SK-N-SH treated with all-trans-retinoic acid at 6 μM for 48 hours (cell line): ENCODE measurements around the gene RPP38.

ENCODE experiments used
- ATAC-seq: fragments of 200-7000 bp; cut with Tn5 transposase; 3 replicates; pipeline ENCODE4 v1.9.1; 2020; ENCODE audit warnings: mild to moderate bottlenecking, moderate library complexity
- ARNTL ChIP-seq: fragments of 450-650 bp; formaldehyde crosslinking; IDR thresholded peaks from 2 replicates; pipeline ENCODE4 v1.5.0; 2020; ENCODE audit warnings: low read depth, mild to moderate bottlenecking, moderate library complexity, borderline replicate concordance
- CSDC2 ChIP-seq: fragments of 250-450 bp; sonication (Bioruptor Pico); IDR thresholded peaks from 2 replicates; pipeline ENCODE4 v1.5.0; 2020; ENCODE audit warnings: mild to moderate bottlenecking, moderate library complexity
- GLIS3 ChIP-seq: fragments of 250-450 bp; sonication (Bioruptor Pico); IDR thresholded peaks from 2 replicates; pipeline ENCODE4 v1.5.0; 2020; ENCODE audit warnings: mild to moderate bottlenecking, moderate library complexity
- ISL1 ChIP-seq: fragments of 250-450 bp; sonication (Bioruptor Pico); IDR thresholded peaks from 2 replicates; pipeline ENCODE4 v2.1.2; 2022; ENCODE audit warnings: mild to moderate bottlenecking, moderate library complexity
- PPARA ChIP-seq: fragments of 250-450 bp; sonication (Bioruptor Pico); IDR thresholded peaks from 2 replicates; pipeline ENCODE4 v1.5.0; 2020; ENCODE audit warnings: mild to moderate bottlenecking, borderline replicate concordance
- RARB ChIP-seq: fragments of 250-450 bp; sonication (Bioruptor Pico); IDR thresholded peaks from 2 replicates; pipeline ENCODE4 v1.8.0; 2021; ENCODE audit warnings: mild to moderate bottlenecking, moderate library complexity
- TCF4 ChIP-seq: fragments of 250-450 bp; sonication (Bioruptor Pico); IDR thresholded peaks from 2 replicates; pipeline ENCODE4 v1.8.0; 2021; ENCODE audit warnings: mild to moderate bottlenecking, moderate library complexity, borderline replicate concordance
- TOX ChIP-seq: fragments of 250-450 bp; sonication (Bioruptor Pico); IDR thresholded peaks from 2 replicates; pipeline ENCODE4 v1.8.0; 2021; ENCODE audit warnings: mild to moderate bottlenecking, moderate library complexity, borderline replicate concordance
- ZC3H10 ChIP-seq: fragments of 250-450 bp; sonication (Bioruptor Pico); IDR thresholded peaks from 2 replicates; pipeline ENCODE4 v1.5.1; 2021; ENCODE audit warnings: mild to moderate bottlenecking, moderate library complexity
- ZFP3 ChIP-seq: fragments of 250-450 bp; sonication (Bioruptor Pico); IDR thresholded peaks from 2 replicates; pipeline ENCODE4 v1.5.0; 2020; ENCODE audit warnings: mild to moderate bottlenecking, moderate library complexity
- ZFP30 ChIP-seq: fragments of 450-650 bp; formaldehyde crosslinking; IDR thresholded peaks from 2 replicates; pipeline ENCODE4 v1.5.0; 2022; ENCODE audit warnings: mild to moderate bottlenecking, moderate library complexity
- ZNF565 ChIP-seq: fragments of 450-650 bp; formaldehyde crosslinking; conservative IDR thresholded peaks from 2 replicates; pipeline ENCODE4 v1.5.0; 2020; ENCODE audit warnings: low read depth, mild to moderate bottlenecking, moderate library complexity
- ZNF70 ChIP-seq: fragments of 450-650 bp; formaldehyde crosslinking; IDR thresholded peaks from 2 replicates; pipeline ENCODE4 v1.5.0; 2020; ENCODE audit warnings: mild to moderate bottlenecking, moderate library complexity
- ZNF8 ChIP-seq: fragments of 450-650 bp; formaldehyde crosslinking; IDR thresholded peaks from 2 replicates; pipeline ENCODE4 v1.5.0; 2020; ENCODE audit warnings: mild to moderate bottlenecking, moderate library complexity
- TF ChIP-seq, protein P1 (sequence below): fragments of 250-450 bp; sonication (Bioruptor Pico); IDR thresholded peaks from 2 replicates; pipeline ENCODE4 v1.8.0; 2021; ENCODE audit warnings: low read depth, mild to moderate bottlenecking, moderate library complexity, borderline replicate concordance
- TF ChIP-seq, protein P2 (sequence below): fragments of 250-450 bp; sonication (Bioruptor Pico); IDR thresholded peaks from 2 replicates; pipeline ENCODE4 v1.8.0; 2020; ENCODE audit warnings: mild to moderate bottlenecking, moderate library complexity, borderline replicate concordance
- TF ChIP-seq, protein P3 (sequence below): fragments of 250-450 bp; sonication (Bioruptor Pico); IDR thresholded peaks from 2 replicates; pipeline ENCODE4 v1.5.1; 2020; ENCODE audit warnings: low read depth, mild to moderate bottlenecking, moderate library complexity
- TF ChIP-seq, protein P4 (sequence below): fragments of 250-450 bp; sonication (Bioruptor Pico); IDR thresholded peaks from 2 replicates; pipeline ENCODE4 v1.5.1; 2021; ENCODE audit warnings: mild to moderate bottlenecking, moderate library complexity
- TF ChIP-seq, protein P5 (sequence below): fragments of 250-450 bp; sonication (Bioruptor Pico); IDR thresholded peaks from 2 replicates; pipeline ENCODE4 v1.5.0; 2020; ENCODE audit warnings: mild to moderate bottlenecking, moderate library complexity

Gene RPP38

DNA sequence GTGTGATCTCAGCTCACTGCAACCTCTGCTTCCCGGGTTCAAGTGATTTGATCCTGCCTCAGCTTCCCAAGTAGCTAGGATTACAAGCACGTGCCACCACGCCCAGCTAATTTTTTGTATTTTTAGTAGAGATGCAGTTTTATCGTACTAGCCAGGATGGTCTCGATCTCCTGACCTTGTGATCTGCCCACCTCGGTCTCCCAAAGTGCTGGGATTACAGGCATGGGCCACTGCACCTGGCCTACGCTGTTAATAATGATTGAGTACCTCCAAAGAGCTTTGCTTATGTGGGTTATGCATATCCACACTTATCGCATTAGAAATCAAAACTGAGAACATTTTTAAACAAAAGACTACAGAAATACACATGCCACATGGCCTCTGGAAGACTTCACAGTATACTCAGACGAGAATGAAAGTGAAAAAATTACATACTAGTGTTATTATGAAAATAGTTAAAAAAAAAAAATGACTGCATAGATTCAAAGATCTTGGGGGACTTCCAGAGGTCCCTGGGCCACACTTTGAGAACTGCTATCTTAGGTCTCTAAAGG is 25.4 kb downstream of the RPP38 start:
- no peak for TF ChIP-seq ZFP30 (CRISPR knock-in tag)
- TF ChIP-seq ZC3H10 (CRISPR knock-in tag) = no peak
- TF ChIP-seq ZNF8 = no peak
- no peak for TF ChIP-seq ZNF565 (CRISPR knock-in tag)
- TF ChIP-seq TCF4 (CRISPR knock-in tag) = no peak
- no peak for TF ChIP-seq RARB (CRISPR knock-in tag)
- no peak for TF ChIP-seq ISL1 (CRISPR knock-in tag)
- TF ChIP-seq TOX = no peak
- TF ChIP-seq, protein P1, sequence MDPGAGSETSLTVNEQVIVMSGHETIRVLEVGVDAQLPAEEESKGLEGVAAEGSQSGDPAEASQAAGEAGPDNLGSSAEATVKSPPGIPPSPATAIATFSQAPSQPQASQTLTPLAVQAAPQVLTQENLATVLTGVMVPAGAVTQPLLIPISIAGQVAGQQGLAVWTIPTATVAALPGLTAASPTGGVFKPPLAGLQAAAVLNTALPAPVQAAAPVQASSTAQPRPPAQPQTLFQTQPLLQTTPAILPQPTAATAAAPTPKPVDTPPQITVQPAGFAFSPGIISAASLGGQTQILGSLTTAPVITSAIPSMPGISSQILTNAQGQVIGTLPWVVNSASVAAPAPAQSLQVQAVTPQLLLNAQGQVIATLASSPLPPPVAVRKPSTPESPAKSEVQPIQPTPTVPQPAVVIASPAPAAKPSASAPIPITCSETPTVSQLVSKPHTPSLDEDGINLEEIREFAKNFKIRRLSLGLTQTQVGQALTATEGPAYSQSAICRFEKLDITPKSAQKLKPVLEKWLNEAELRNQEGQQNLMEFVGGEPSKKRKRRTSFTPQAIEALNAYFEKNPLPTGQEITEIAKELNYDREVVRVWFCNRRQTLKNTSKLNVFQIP = no peak
- TF ChIP-seq PPARA = no peak
- no peak for TF ChIP-seq CSDC2 (CRISPR knock-in tag)
- no peak for TF ChIP-seq GLIS3 (CRISPR knock-in tag)
- TF ChIP-seq, protein P2, sequence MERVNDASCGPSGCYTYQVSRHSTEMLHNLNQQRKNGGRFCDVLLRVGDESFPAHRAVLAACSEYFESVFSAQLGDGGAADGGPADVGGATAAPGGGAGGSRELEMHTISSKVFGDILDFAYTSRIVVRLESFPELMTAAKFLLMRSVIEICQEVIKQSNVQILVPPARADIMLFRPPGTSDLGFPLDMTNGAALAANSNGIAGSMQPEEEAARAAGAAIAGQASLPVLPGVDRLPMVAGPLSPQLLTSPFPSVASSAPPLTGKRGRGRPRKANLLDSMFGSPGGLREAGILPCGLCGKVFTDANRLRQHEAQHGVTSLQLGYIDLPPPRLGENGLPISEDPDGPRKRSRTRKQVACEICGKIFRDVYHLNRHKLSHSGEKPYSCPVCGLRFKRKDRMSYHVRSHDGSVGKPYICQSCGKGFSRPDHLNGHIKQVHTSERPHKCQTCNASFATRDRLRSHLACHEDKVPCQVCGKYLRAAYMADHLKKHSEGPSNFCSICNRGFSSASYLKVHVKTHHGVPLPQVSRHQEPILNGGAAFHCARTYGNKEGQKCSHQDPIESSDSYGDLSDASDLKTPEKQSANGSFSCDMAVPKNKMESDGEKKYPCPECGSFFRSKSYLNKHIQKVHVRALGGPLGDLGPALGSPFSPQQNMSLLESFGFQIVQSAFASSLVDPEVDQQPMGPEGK (CRISPR knock-in tag) = no peak
- no peak for TF ChIP-seq ZFP3 (CRISPR knock-in tag)
- ATAC-seq = no peak

DNA sequence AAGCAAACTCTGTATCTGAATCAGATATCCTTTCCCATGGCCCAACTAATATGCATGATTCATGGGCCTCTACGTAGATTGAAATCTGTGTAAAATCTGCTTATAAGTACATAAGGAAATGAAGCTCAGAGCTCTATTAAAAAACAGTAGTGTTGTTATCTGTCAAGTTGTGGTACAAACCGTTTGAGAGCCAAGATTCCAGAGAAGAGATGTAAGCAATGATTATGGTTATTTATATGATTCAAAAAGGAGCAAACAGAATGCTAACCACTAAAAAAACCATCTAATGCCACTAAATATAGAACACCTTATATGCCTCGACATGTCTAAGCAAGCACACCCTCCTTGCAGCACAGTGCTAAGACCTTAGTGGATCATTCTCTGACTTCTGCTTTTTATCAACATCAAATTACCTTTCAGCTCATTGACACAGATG is 26.6 kb downstream of the RPP38 start:
- TF ChIP-seq, protein P3, sequence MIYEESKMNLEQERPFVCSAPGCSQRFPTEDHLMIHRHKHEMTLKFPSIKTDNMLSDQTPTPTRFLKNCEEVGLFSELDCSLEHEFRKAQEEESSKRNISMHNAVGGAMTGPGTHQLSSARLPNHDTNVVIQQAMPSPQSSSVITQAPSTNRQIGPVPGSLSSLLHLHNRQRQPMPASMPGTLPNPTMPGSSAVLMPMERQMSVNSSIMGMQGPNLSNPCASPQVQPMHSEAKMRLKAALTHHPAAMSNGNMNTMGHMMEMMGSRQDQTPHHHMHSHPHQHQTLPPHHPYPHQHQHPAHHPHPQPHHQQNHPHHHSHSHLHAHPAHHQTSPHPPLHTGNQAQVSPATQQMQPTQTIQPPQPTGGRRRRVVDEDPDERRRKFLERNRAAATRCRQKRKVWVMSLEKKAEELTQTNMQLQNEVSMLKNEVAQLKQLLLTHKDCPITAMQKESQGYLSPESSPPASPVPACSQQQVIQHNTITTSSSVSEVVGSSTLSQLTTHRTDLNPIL (CRISPR knock-in tag) = 0 out of 2 replicates have a peak, but pooled peaks have one; percentile 35
- TF ChIP-seq ZFP30 (CRISPR knock-in tag) (no peak), PPARA (no peak), ZNF70 (CRISPR knock-in tag) (peak; percentile 84), ARNTL (CRISPR knock-in tag) (no peak), ISL1 (CRISPR knock-in tag) (peak; percentile 84)
- peak; percentile 90 for ATAC-seq

DNA sequence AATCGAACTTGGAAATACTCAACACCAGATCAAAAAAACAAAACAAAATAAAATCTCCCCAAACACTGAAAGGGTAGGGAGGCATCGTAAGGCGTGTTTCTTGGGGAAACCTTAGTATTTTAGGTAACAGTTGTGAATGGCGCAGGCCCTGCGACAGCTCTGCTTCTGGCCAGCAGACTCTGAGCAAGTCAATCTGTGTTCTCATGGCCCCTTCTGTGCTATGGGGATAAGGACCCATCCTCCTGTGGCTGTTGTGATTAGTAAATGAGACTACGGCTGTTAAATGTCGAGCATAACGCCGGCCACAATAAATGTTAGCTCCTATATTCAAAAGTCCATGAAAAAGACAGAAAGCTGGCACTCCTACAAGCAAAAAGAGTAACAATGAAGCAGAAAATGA is 27.0 kb downstream of the RPP38 start:
- no peak for TF ChIP-seq ZNF565 (CRISPR knock-in tag)
- peak; percentile 52 for ATAC-seq

DNA sequence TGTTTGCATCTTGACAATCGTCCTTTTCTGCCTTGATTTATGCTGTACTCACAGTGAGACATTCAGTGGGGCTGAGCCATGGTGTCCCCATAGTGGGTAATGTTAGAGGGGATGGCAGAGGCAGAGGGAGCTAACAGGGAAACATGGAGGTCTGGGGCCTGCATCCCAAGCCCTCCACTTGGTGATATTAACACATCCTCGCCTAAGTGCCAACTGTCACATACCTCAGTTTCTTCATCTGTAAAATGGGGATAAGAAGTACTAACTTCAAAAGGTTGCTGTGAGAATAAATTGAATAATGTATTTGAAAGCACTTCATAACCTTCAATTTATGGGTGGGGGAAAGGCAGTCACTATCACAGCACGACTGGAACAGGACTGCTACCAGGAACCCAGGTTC is 27.8 kb downstream of the RPP38 start:
- no peak for ATAC-seq
- no peak for TF ChIP-seq ZNF8

DNA sequence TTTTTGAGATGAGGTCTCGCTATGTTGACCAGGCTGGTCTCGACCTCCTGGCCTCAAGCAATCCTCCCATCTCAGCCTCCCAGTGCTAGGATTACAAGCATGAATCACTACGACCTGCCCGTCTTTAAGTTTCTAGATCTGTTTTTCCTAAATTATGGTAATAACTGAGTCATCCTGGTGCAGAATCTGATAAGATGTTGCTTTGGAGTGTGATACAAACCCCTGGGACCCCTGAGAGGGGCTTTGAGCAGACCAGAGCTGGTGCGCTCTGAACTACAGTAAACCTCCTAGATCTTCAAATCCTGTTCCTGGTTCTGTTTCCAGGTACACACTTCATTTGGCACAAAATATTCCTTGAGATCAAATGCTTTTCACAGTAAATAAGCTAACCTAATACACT is 34.2 kb downstream of the RPP38 start:
- no peak for TF ChIP-seq ZNF8
- TF ChIP-seq, protein P1 = no peak
- TF ChIP-seq, protein P4, sequence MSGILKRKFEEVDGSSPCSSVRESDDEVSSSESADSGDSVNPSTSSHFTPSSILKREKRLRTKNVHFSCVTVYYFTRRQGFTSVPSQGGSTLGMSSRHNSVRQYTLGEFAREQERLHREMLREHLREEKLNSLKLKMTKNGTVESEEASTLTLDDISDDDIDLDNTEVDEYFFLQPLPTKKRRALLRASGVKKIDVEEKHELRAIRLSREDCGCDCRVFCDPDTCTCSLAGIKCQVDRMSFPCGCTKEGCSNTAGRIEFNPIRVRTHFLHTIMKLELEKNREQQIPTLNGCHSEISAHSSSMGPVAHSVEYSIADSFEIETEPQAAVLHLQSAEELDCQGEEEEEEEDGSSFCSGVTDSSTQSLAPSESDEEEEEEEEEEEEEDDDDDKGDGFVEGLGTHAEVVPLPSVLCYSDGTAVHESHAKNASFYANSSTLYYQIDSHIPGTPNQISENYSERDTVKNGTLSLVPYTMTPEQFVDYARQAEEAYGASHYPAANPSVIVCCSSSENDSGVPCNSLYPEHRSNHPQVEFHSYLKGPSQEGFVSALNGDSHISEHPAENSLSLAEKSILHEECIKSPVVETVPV = no peak
- TF ChIP-seq TOX = no peak
- no peak for TF ChIP-seq ZC3H10 (CRISPR knock-in tag)
- no peak for TF ChIP-seq ZFP30 (CRISPR knock-in tag)
- TF ChIP-seq, protein P5, sequence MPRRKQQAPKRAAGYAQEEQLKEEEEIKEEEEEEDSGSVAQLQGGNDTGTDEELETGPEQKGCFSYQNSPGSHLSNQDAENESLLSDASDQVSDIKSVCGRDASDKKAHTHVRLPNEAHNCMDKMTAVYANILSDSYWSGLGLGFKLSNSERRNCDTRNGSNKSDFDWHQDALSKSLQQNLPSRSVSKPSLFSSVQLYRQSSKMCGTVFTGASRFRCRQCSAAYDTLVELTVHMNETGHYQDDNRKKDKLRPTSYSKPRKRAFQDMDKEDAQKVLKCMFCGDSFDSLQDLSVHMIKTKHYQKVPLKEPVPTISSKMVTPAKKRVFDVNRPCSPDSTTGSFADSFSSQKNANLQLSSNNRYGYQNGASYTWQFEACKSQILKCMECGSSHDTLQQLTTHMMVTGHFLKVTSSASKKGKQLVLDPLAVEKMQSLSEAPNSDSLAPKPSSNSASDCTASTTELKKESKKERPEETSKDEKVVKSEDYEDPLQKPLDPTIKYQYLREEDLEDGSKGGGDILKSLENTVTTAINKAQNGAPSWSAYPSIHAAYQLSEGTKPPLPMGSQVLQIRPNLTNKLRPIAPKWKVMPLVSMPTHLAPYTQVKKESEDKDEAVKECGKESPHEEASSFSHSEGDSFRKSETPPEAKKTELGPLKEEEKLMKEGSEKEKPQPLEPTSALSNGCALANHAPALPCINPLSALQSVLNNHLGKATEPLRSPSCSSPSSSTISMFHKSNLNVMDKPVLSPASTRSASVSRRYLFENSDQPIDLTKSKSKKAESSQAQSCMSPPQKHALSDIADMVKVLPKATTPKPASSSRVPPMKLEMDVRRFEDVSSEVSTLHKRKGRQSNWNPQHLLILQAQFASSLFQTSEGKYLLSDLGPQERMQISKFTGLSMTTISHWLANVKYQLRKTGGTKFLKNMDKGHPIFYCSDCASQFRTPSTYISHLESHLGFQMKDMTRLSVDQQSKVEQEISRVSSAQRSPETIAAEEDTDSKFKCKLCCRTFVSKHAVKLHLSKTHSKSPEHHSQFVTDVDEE (CRISPR knock-in tag) = no peak
- TF ChIP-seq TCF4 (CRISPR knock-in tag) = no peak
- TF ChIP-seq, protein P3 (CRISPR knock-in tag) = no peak
- TF ChIP-seq, all 23 proteins: peak for 0

More for the DNA sequence above, 34.2 kb downstream of the RPP38 start:
- no peak for ATAC-seq
